GM21825 (cell line): ENCODE results near the gene COX10.
"Not testable (repeated sequence)": the region's sequence is repeated elsewhere in the genome, so short reads cannot be mapped to it uniquely, and the experiment has no call there.

Source experiments
- ATAC-seq: cut with Tn5 transposase; IDR thresholded peaks from one replicate; pipeline ENCODE4 v1.9.1; 2021; ENCODE audit warnings: mild to moderate bottlenecking, moderate library complexity; ENCODE audit not compliant: unreplicated experiment

COX10 gene

GRCh38 chr17:14118951-14119350 lies 49.6 kb downstream of the COX10 start:
- ATAC-seq, result peak; percentile 58

- ATAC-seq, result no peak
Measured at GRCh38 chr17:14119546-14119945, 50.2 kb downstream of the COX10 start.

- ATAC-seq, result no peak
Measured at GRCh38 chr17:14121952-14122351, 52.6 kb downstream of the COX10 start.

GRCh38 chr17:14123619-14124278 lies 54.4 kb downstream of the COX10 start:
- no peak for ATAC-seq

- ATAC-seq, result no peak
Measured at GRCh38 chr17:14124854-14125253, 55.5 kb downstream of the COX10 start.

GRCh38 chr17:14125518-14126137 lies 56.3 kb downstream of the COX10 start:
- no peak for ATAC-seq

- no peak for ATAC-seq
Measured at GRCh38 chr17:14133104-14133503, 63.8 kb downstream of the COX10 start.

- no peak for ATAC-seq
Measured at GRCh38 chr17:14134456-14134855, 65.2 kb downstream of the COX10 start.

- ATAC-seq, result no peak
Measured at GRCh38 chr17:14135906-14136590, 66.7 kb downstream of the COX10 start.

- ATAC-seq, result no peak
Measured at GRCh38 chr17:14138649-14139048, 69.3 kb downstream of the COX10 start.

GRCh38 chr17:14143688-14144087 lies 74.4 kb downstream of the COX10 start:
- no peak for ATAC-seq

- no peak for ATAC-seq
Measured at GRCh38 chr17:14144508-14144907, 75.2 kb downstream of the COX10 start.

GRCh38 chr17:14149751-14150150 lies 80.4 kb downstream of the COX10 start:
- no peak for ATAC-seq

- no peak for ATAC-seq
Measured at GRCh38 chr17:14150619-14151018, 81.3 kb downstream of the COX10 start.

GRCh38 chr17:14152721-14153120 lies 83.4 kb downstream of the COX10 start:
- ATAC-seq, result no peak

GRCh38 chr17:14153374-14153773 lies 84.1 kb downstream of the COX10 start:
- ATAC-seq, result no peak

GRCh38 chr17:14156689-14157088 lies 87.4 kb downstream of the COX10 start:
- ATAC-seq, result no peak

GRCh38 chr17:14157822-14158221 lies 88.5 kb downstream of the COX10 start:
- no peak for ATAC-seq

GRCh38 chr17:14158707-14159106 lies 89.4 kb downstream of the COX10 start:
- ATAC-seq, result no peak

- ATAC-seq, result no peak
Measured at GRCh38 chr17:14161419-14161818, 92.1 kb downstream of the COX10 start.

GRCh38 chr17:14165616-14166015 lies 96.3 kb downstream of the COX10 start:
- no peak for ATAC-seq

GRCh38 chr17:14167831-14168230 lies 98.5 kb downstream of the COX10 start:
- ATAC-seq, result not testable (repeated sequence)
